SU-DHL-6 (cell line): ENCODE measurements around the gene TMCO1.

Source experiments
- CTCF ChIP-seq: fragments of 200-600 bp; sonication (generic); IDR thresholded peaks from one replicate; pipeline ENCODE4 v1.5.1; 2017; ENCODE audit warnings: antibody characterized with exemption, mild to moderate bottlenecking, low read length, moderate library complexity; ENCODE audit not compliant: insufficient read depth, poor library complexity, severe bottlenecking
- EZH2phosphoT487 ChIP-seq: fragments of 200-600 bp; sonication (generic), shearing (Covaris generic); conservative IDR thresholded peaks from 2 replicates; pipeline ENCODE4 v1.6.1; 2018; ENCODE audit warnings: mild to moderate bottlenecking, antibody characterized with exemption, low read length, moderate library complexity, mixed read lengths

GRCh38 chr1:165680303-165680702, 88.4 kb downstream of the TMCO1 start:
- TF ChIP-seq CTCF (no peak), EZH2phosphoT487 (no peak)
